ENCODE data around the gene PPP3CA.

- TF ChIP-seq EZH2 (IDR thresholded peaks at IDR 0.05; ENCODE audit: borderline replicate concordance, low read length): no peak
- no peak for TF ChIP-seq CTCF (conservative IDR thresholded peaks at IDR 0.05 in 1 of 2, IDR thresholded peaks at IDR 0.05 in 1 of 2; ENCODE audit: extremely low read depth in 1 of 2, insufficient read depth in 1 of 2, low read depth in 1 of 2, low read length in 2 of 2)
Measured at GRCh38 chr4:101252721-101253120, 94.6 kb downstream of the PPP3CA start.
